NB4 (cell line): ENCODE results near the gene TRIP12.

Source experiments
- CTCF ChIP-seq: IDR thresholded peaks from one replicate; pipeline ENCODE4 v1.5.1; 2012; ENCODE audit warnings: low read depth, low read length
- MAX ChIP-seq: IDR thresholded peaks from 2 replicates; pipeline ENCODE4 v1.6.1; 2011; ENCODE audit warnings: low read depth, low read length
- POLR2A ChIP-seq: IDR thresholded peaks from 2 replicates; pipeline ENCODE4 v1.6.1; 2011; ENCODE audit warnings: mild to moderate bottlenecking; ENCODE audit not compliant: insufficient read length; ENCODE audit errors: extremely low read depth

GRCh38 chr2:229882583-229882982 lies 39.2 kb downstream of the TRIP12 start:
- TF ChIP-seq MAX (no peak), CTCF (no peak), POLR2A (no peak)
